ENCODE measurements around the gene KIF12. TPM values are rescaled to one million over a fixed set of nuclear protein-coding genes. Genes with fewer than 3 reads are reported as not detected.

The KIF12 gene
- polyA plus RNA-seq, 3 donors = not detected

- TF ChIP-seq, protein P1, sequence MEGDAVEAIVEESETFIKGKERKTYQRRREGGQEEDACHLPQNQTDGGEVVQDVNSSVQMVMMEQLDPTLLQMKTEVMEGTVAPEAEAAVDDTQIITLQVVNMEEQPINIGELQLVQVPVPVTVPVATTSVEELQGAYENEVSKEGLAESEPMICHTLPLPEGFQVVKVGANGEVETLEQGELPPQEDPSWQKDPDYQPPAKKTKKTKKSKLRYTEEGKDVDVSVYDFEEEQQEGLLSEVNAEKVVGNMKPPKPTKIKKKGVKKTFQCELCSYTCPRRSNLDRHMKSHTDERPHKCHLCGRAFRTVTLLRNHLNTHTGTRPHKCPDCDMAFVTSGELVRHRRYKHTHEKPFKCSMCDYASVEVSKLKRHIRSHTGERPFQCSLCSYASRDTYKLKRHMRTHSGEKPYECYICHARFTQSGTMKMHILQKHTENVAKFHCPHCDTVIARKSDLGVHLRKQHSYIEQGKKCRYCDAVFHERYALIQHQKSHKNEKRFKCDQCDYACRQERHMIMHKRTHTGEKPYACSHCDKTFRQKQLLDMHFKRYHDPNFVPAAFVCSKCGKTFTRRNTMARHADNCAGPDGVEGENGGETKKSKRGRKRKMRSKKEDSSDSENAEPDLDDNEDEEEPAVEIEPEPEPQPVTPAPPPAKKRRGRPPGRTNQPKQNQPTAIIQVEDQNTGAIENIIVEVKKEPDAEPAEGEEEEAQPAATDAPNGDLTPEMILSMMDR (IDR thresholded peaks at IDR 0.05) = no peak
- Mint-ChIP-seq H3K4me1 (peaks cover 2% of the 10 kb centered on the region), H3K27ac (no peak overlapping the region), H3K9me3 (peaks cover 0 to 7% (median 0%) of the 10 kb centered on the region in 7 donors), H3K36me3 (no peaks in the 10 kb centered on the region), H3K27me3 (ENCODE audit: low read depth in 3 of 3) (peaks cover 0 to 4% (median 3%) of the 10 kb centered on the region in 3 donors), H3K4me3 (no peak overlapping the region)
- no peak for DNase-seq
- WGBS (ENCODE audit: insufficient coverage) = 87% methylated on average over 6 of the region's 11 CpGs
- Histone ChIP-seq H3K79me2 (ENCODE audit: insufficient read depth, low read length) (no peaks in the 10 kb centered on the region), H3K27me3 (ENCODE audit: control insufficient read depth in 2 of 2, insufficient read depth in 2 of 2, low read length in 2 of 2) (no peaks in the 10 kb centered on the region), H3K9ac (ENCODE audit: insufficient read depth, low read length, poor library complexity, severe bottlenecking) (no peak overlapping the region), H3K36me3 (replicated peaks in 1 of 2; ENCODE audit: control insufficient read depth in 1 of 2, insufficient read depth in 2 of 2, low read length in 2 of 2) (no peaks in the 10 kb centered on the region), H3K4me2 (replicated peaks; ENCODE audit: extremely low read depth, low read length, poor library complexity, severe bottlenecking) (no peak overlapping the region), H3K27ac (ENCODE audit: low read depth in 1 of 2, low read length in 2 of 2) (no peak overlapping the region), H3K4me3 (replicated peaks in 1 of 3; ENCODE audit: low read depth in 2 of 3, low read length in 3 of 3) (no peak overlapping the region), H2AFZ (ENCODE audit: insufficient read depth, low read depth, low read length, poor library complexity, severe bottlenecking) (no peak overlapping the region), H3K4me1 (ENCODE audit: control insufficient read depth in 1 of 2, insufficient read depth in 2 of 2, low read length in 2 of 2) (no peaks in the 10 kb centered on the region), H4K20me1 (ENCODE audit: insufficient read depth, low read length) (no peaks in the 10 kb centered on the region), H3K9me3 (replicated peaks in 1 of 2; ENCODE audit: control insufficient read depth in 1 of 2, insufficient read depth in 1 of 2, low read length in 2 of 2) (no peaks in the 10 kb centered on the region)
- intact Hi-C loops (cut with micrococcal nuclease) = no loop called here
These were observed 14.6 kb downstream of the KIF12 start for GRCh38 chr9:114084282-114085073.

- no peaks in the 10 kb centered on the region for H3K9me3 ChIP-seq (replicated peaks in 1 of 2; ENCODE audit: control insufficient read depth in 1 of 2, insufficient read depth in 1 of 2, low read length in 2 of 2)
- TF ChIP-seq, protein P1 (IDR thresholded peaks at IDR 0.05) = no peak
- intact Hi-C loops (cut with micrococcal nuclease) = no loop called here
- no peaks in the 10 kb centered on the region for H3K4me1 ChIP-seq (ENCODE audit: control insufficient read depth in 1 of 2, insufficient read depth in 2 of 2, low read length in 2 of 2)
- peaks cover 0 to 7% (median 0%) of the 10 kb centered on the region in 7 donors for H3K9me3 Mint-ChIP-seq
- H3K79me2 ChIP-seq (ENCODE audit: insufficient read depth, low read length) = no peaks in the 10 kb centered on the region
- peaks cover 0 to 4% (median 3%) of the 10 kb centered on the region in 3 donors for H3K27me3 Mint-ChIP-seq (ENCODE audit: low read depth in 3 of 3)
- no peak overlapping the region for H3K27ac ChIP-seq (ENCODE audit: low read depth in 1 of 2, low read length in 2 of 2)
- no peak overlapping the region for H3K4me2 ChIP-seq (replicated peaks; ENCODE audit: extremely low read depth, low read length, poor library complexity, severe bottlenecking)
- H3K36me3 Mint-ChIP-seq = no peaks in the 10 kb centered on the region
- H2AFZ ChIP-seq (ENCODE audit: insufficient read depth, low read depth, low read length, poor library complexity, severe bottlenecking) = no peak overlapping the region
- no peak overlapping the region for H3K27ac Mint-ChIP-seq
- H4K20me1 ChIP-seq (ENCODE audit: insufficient read depth, low read length) = no peaks in the 10 kb centered on the region
- no peak for DNase-seq
- no peak overlapping the region for H3K9ac ChIP-seq (ENCODE audit: insufficient read depth, low read length, poor library complexity, severe bottlenecking)
- no peaks in the 10 kb centered on the region for H3K36me3 ChIP-seq (replicated peaks in 1 of 2; ENCODE audit: control insufficient read depth in 1 of 2, insufficient read depth in 2 of 2, low read length in 2 of 2)
- H3K4me3 ChIP-seq (replicated peaks in 1 of 3; ENCODE audit: low read depth in 2 of 3, low read length in 3 of 3) = no peak overlapping the region
- H3K27me3 ChIP-seq (ENCODE audit: control insufficient read depth in 2 of 2, insufficient read depth in 2 of 2, low read length in 2 of 2) = no peaks in the 10 kb centered on the region
- WGBS (ENCODE audit: insufficient coverage) = 96% methylated on average over 3 of the region's 6 CpGs
- no peak overlapping the region for H3K4me3 Mint-ChIP-seq
- H3K4me1 Mint-ChIP-seq = peaks cover 2% of the 10 kb centered on the region
These were observed 15.4 kb downstream of the KIF12 start for GRCh38 chr9:114083666-114084065.
